Stomach (tissue), 9 donors: ENCODE measurements around the gene PILRB. TPM values are rescaled to one million over a fixed set of nuclear protein-coding genes. Genes with fewer than 3 reads are reported as not detected.
A peak's percentile ranks its signal among the peaks of the same experiment; 100 is the strongest.

ENCODE experiments used
- DNase-seq, 2 donors: peaks; one replicate each; pipeline versions ENCODE4 v3.0.0 to v3.0.0-alpha.2; 2013 to 2019
- H3K27ac ChIP-seq, 5 donors: fragments of 200-600 bp in 4 of 5; sonication (generic) in 4 of 5; one replicate each; pipeline ENCODE4 v1.5.1; 2013 to 2019; ENCODE audit warnings: mild to moderate bottlenecking in 1 of 5, moderate library complexity in 1 of 5
- H3K27me3 ChIP-seq, 3 donors: fragments of 200-600 bp; sonication (generic); one replicate each; pipeline ENCODE4 v1.5.1; 2017 to 2019; ENCODE audit warnings: mixed run types in 1 of 3
- H3K36me3 ChIP-seq, 4 donors: fragments of 200-600 bp; sonication (generic); 1 replicate in 3 of 4; 2 replicates in 1 of 4; pipeline ENCODE4 v1.5.1; 2016 to 2019
- H3K4me1 ChIP-seq, 4 donors: fragments of 200-600 bp; sonication (generic); one replicate each; pipeline ENCODE4 v1.5.1; 2016 to 2019
- H3K4me3 ChIP-seq, 4 donors: fragments of 200-600 bp; sonication (generic) in 3 of 4; one replicate each; pipeline ENCODE4 v1.5.1; 2016 to 2019; ENCODE audit warnings: mild to moderate bottlenecking in 1 of 4
- H3K9me3 ChIP-seq, 4 donors: fragments of 200-600 bp; sonication (generic); one replicate each; pipeline ENCODE4 v1.5.1; 2016 to 2019
- CTCF ChIP-seq, 7 experiments: fragments of 450-650 bp in 4 of 7; fragments of 200-600 bp in 3 of 7; sonication (generic) in 3 of 7; IDR thresholded peaks; one replicate each; pipeline ENCODE4 v1.5.1; 2016 to 2019; ENCODE audit warnings: antibody characterized with exemption in 7 of 7, control low read depth in 2 of 7, mild to moderate bottlenecking in 1 of 7
- EP300 ChIP-seq: sonication (generic); formaldehyde crosslinking; IDR thresholded peaks from one replicate; pipeline ENCODE4 v1.6.1; 2017; ENCODE audit warnings: antibody characterized with exemption
- POLR2A ChIP-seq, 4 donors: fragments of 450-650 bp; IDR thresholded peaks; one replicate each; pipeline ENCODE4 v1.6.1; 2016; ENCODE audit warnings: antibody characterized with exemption in 4 of 4, control low read depth in 2 of 4, mild to moderate bottlenecking in 1 of 4, moderate library complexity in 1 of 4
- POLR2AphosphoS5 ChIP-seq, 3 donors: sonication (generic); formaldehyde crosslinking; IDR thresholded peaks; one replicate each; pipeline ENCODE4 v1.6.1; 2016; ENCODE audit warnings: antibody characterized with exemption in 3 of 3
- WGBS, 5 donors: extraction: QIAGEN DNeasy Blood & Tissue Kit in 3 of 5; methylation state at CpG; one replicate each; pipeline versions ENCODE4 v1.1.5 to v1.1.7; 2013 to 2018; 5-methylcytosine and 5-hydroxymethylcytosine counted together
- intact Hi-C: fragments of 100-400 bp; cut with DNase I; formaldehyde crosslinking; loops from one replicate; pipeline ENCODE4 v1.15.1; 2023; ENCODE audit warnings: low total_unique reads
- polyA plus RNA-seq, 3 donors: library from polyadenylated mRNA; stranded (reverse); fragments of 200-250 nt; gene quantifications; one replicate each; pipeline ENCODE4 v1.2.3, GENCODE V29; 2013
- total RNA-seq, 5 donors: library from RNA; depleted of rRNA; stranded (reverse); fragments of >200 nt; gene quantifications; one replicate each; pipeline versions ENCODE4 v1.1.0 to v1.2.3, GENCODE V29; 2014 to 2016
- donor health status: healthy with polysubstance abuse.
- donor health status: Bipolar disorder and iron deficiency.
- donor health status: healthy.

PILRB gene
- total and polyA plus RNA-seq, 8 donors, result 16.8 to 141 (median 60.3) TPM

GRCh38 chr7:100406767-100407166 is 48.9 kb downstream of the PILRB start:
- H3K9me3 ChIP-seq, result no peaks in the 10 kb centered on the region
- no peaks in the 10 kb centered on the region for H3K27me3 ChIP-seq
- H3K4me3 ChIP-seq, result no peak overlapping the region
- no peak overlapping the region for H3K27ac ChIP-seq
- 39 to 61% (median 46%) methylated on average over 6 of the region's 6 CpGs for WGBS, 5 donors
- TF ChIP-seq EP300 (no peak), CTCF (IDR thresholded peaks at IDR 0.05) (no peak), POLR2AphosphoS5 (IDR thresholded peaks at IDR 0.05) (no peak), POLR2A (IDR thresholded peaks at IDR 0.05) (no peak)
- H3K4me1 ChIP-seq, result peaks cover 0 to 5% (median 0%) of the 10 kb centered on the region in 4 donors
- intact Hi-C loops, result no loop called here
- DNase-seq, result no peak
- peaks cover 0 to 8% (median 0%) of the 10 kb centered on the region in 4 donors for H3K36me3 ChIP-seq

GRCh38 chr7:100407285-100408180 is 49.6 kb downstream of the PILRB start:
- WGBS, 5 donors, result 43 to 58% (median 50%) methylated on average over 12 of the region's 12 CpGs
- no peak for TF ChIP-seq EP300
- TF ChIP-seq POLR2A (IDR thresholded peaks at IDR 0.05), result no peak
- TF ChIP-seq POLR2AphosphoS5 (IDR thresholded peaks at IDR 0.05), result peak in 1 of 3 donors; percentile 35
- TF ChIP-seq CTCF (IDR thresholded peaks at IDR 0.05), result peak in 5 of 7 experiments; percentile 32 to 57 (median 46)
- DNase-seq, result peak in 1 of 2 donors; percentile 79

DNA sequence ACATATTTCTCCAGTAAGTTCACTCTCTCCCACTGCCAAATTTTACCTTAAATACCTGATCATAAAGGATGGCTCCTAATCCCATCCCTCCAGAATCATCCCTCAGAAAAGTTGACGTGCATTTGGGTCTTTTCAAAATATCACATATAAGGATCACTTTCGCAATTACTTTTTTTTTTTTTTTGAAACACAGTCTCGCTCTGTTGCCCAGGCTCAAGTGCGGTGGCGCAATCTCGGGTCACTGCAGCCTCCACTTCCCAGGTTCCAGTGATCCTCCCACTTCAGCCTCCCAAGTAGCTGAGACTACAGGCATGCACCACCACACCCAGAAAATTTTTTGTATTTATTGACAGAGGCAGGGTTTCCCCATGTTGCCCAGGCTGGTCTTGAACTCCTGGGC is 53.2 kb downstream of the PILRB start:
- intact Hi-C loops, result loop anchor here (10.0 kb wide), 1 partner anchor 56 kb away; the partner anchor contains the start of gene PILRB
- peaks cover 0 to 5% (median 0%) of the 10 kb centered on the region in 4 donors for H3K4me1 ChIP-seq
- H3K36me3 ChIP-seq, result no peaks in the 10 kb centered on the region
- no peaks in the 10 kb centered on the region for H3K27me3 ChIP-seq
- no peaks in the 10 kb centered on the region for H3K9me3 ChIP-seq
- no peak for DNase-seq
- TF ChIP-seq CTCF (IDR thresholded peaks at IDR 0.05), result no peak
- TF ChIP-seq POLR2A (IDR thresholded peaks at IDR 0.05), result no peak
- no peak for TF ChIP-seq EP300
- no peak for TF ChIP-seq POLR2AphosphoS5 (IDR thresholded peaks at IDR 0.05)
- 91 to 94% (median 92%) methylated on average over 6 of the region's 6 CpGs for WGBS, 5 donors
- H3K27ac ChIP-seq, result no peak overlapping the region
- no peak overlapping the region for H3K4me3 ChIP-seq

More at GRCh38 chr7:100407285-100408180, 49.6 kb downstream of the PILRB start:
- Histone ChIP-seq H3K27me3 (no peaks in the 10 kb centered on the region), H3K9me3 (no peaks in the 10 kb centered on the region), H3K27ac (no peak overlapping the region), H3K4me3 (no peak overlapping the region), H3K4me1 (peaks cover 0 to 5% (median 0%) of the 10 kb centered on the region in 4 donors), H3K36me3 (peaks cover 0 to 4% (median 0%) of the 10 kb centered on the region in 4 donors)
- intact Hi-C loops, result no loop called here

GRCh38 chr7:100413346-100413745 is 55.4 kb downstream of the PILRB start:
- DNase-seq, result no peak
- no peak for TF ChIP-seq CTCF (IDR thresholded peaks at IDR 0.05)
- TF ChIP-seq POLR2A (IDR thresholded peaks at IDR 0.05), result no peak
- TF ChIP-seq EP300, result no peak
- TF ChIP-seq POLR2AphosphoS5 (IDR thresholded peaks at IDR 0.05), result no peak
- H3K4me3 ChIP-seq, result no peak overlapping the region
- no peak overlapping the region for H3K27ac ChIP-seq
- H3K4me1 ChIP-seq, result no peaks in the 10 kb centered on the region
- H3K9me3 ChIP-seq, result no peaks in the 10 kb centered on the region
- intact Hi-C loops, result loop anchor here (10.0 kb wide), 1 partner anchor 59 kb away; the partner anchor contains the start of gene PILRB
- H3K27me3 ChIP-seq, result no peaks in the 10 kb centered on the region
- H3K36me3 ChIP-seq, result peaks cover 0 to 3% (median 0%) of the 10 kb centered on the region in 4 donors
